Transverse colon (tissue), 4 donors: Measurements from ENCODE around the gene PLCXD3. TPM values are rescaled to one million over a fixed set of nuclear protein-coding genes. Genes with fewer than 3 reads are reported as not detected.

Source experiments
- DNase-seq: peaks from one replicate; pipeline ENCODE4 v3.0.0-alpha.2; 2019
- H3K27ac ChIP-seq, 4 donors: fragments of 200-600 bp; sonication (generic); 2 replicates each; pipeline ENCODE4 v1.5.1; 2016 to 2018; ENCODE audit warnings: inconsistent platforms in 4 of 4
- H3K27me3 ChIP-seq: fragments of 200-600 bp; sonication (generic); 2 replicates; pipeline ENCODE4 v1.5.1; 2017; ENCODE audit warnings: inconsistent platforms
- H3K36me3 ChIP-seq, 4 donors: fragments of 200-600 bp; sonication (generic); 2 replicates each; pipeline ENCODE4 v1.5.1; 2017 to 2019; ENCODE audit warnings: inconsistent platforms in 4 of 4
- H3K4me1 ChIP-seq, 4 donors: fragments of 200-600 bp; sonication (generic); 2 replicates each; pipeline ENCODE4 v1.5.1; 2017 to 2020; ENCODE audit warnings: inconsistent platforms in 4 of 4
- H3K4me3 ChIP-seq, 4 donors: fragments of 200-600 bp; sonication (generic); 1 replicate in 1 of 4; 2 replicates in 3 of 4; pipeline versions ENCODE4 v1.5.1 to v1.6.1; 2017 to 2019; ENCODE audit warnings: inconsistent platforms in 4 of 4
- H3K9me3 ChIP-seq, 2 donors: fragments of 200-600 bp; sonication (generic); 2 replicates each; pipeline ENCODE4 v1.5.1; 2017 to 2019; ENCODE audit warnings: inconsistent platforms in 2 of 2
- CTCF ChIP-seq, 5 experiments: fragments of 200-600 bp in 3 of 5; fragments of 450-650 bp in 2 of 5; sonication (generic) in 3 of 5; IDR thresholded peaks; 1 replicate in 2 of 5; 2 replicates in 3 of 5; pipeline ENCODE4 v1.5.1; 2016 to 2017; ENCODE audit warnings: antibody characterized with exemption in 5 of 5, inconsistent platforms in 3 of 5, mild to moderate bottlenecking in 2 of 5, moderate library complexity in 1 of 5
- EP300 ChIP-seq: sonication (generic); formaldehyde crosslinking; IDR thresholded peaks from one replicate; pipeline ENCODE4 v1.6.1; 2017; ENCODE audit warnings: antibody characterized with exemption, low read depth
- POLR2A ChIP-seq: fragments of 450-650 bp; IDR thresholded peaks from one replicate; pipeline ENCODE4 v1.6.1; 2016; ENCODE audit warnings: antibody characterized with exemption, mild to moderate bottlenecking, moderate library complexity
- POLR2AphosphoS5 ChIP-seq, 3 donors: sonication (generic); formaldehyde crosslinking; IDR thresholded peaks; one replicate each; pipeline ENCODE4 v1.6.1; 2016; ENCODE audit warnings: antibody characterized with exemption in 3 of 3
- WGBS, 2 donors: methylation state at CpG; one replicate each; pipeline ENCODE4 v1.1.5; 2018; ENCODE audit warnings: low coverage in 1 of 2; 5-methylcytosine and 5-hydroxymethylcytosine counted together
- in situ Hi-C, 4 donors: fragments of 200-750 bp; cut with MboI; loops; one replicate each; pipeline versions ENCODE4 v1.15.0 to v1.15.1; 2017; ENCODE audit warnings: low sequenced_read_pairs in 3 of 4, low pct_ligation_motif_present in 1 of 4, low pct_unique_long_range_greater_than_20kb in 1 of 4
- intact Hi-C: fragments of 100-400 bp; cut with DNase I; formaldehyde crosslinking; loops from one replicate; pipeline ENCODE4 v1.15.1; 2023; ENCODE audit warnings: low total_unique reads
- total RNA-seq, 4 donors: library from RNA; depleted of rRNA; stranded (reverse); fragments of >200 nt; gene quantifications; one replicate each; pipeline ENCODE4 v1.1.0, GENCODE V29; 2016

The PLCXD3 gene
- total RNA-seq, 4 donors from 2014 or later = 0.64 to 1.9 (median 0.68) TPM; not detected in 1

GRCh38 chr5:41281215-41281810 lies 229.1 kb downstream of the PLCXD3 start:
- H3K27me3 ChIP-seq = no peaks in the 10 kb centered on the region
- no peak overlapping the region for H3K27ac ChIP-seq
- no peaks in the 10 kb centered on the region for H3K9me3 ChIP-seq
- H3K36me3 ChIP-seq = no peaks in the 10 kb centered on the region
- WGBS, 2 donors = 17 to 27% methylated on average over 1 to 12 of the region's 12 CpGs
- DNase-seq = no peak
- no peaks in the 10 kb centered on the region for H3K4me1 ChIP-seq
- intact Hi-C loops = no loop called here
- in situ Hi-C loops = no loop called here
- no peak for TF ChIP-seq CTCF (IDR thresholded peaks at IDR 0.05)
- TF ChIP-seq POLR2A = no peak
- TF ChIP-seq EP300 = no peak
- no peak for TF ChIP-seq POLR2AphosphoS5 (IDR thresholded peaks at IDR 0.05)
- no peak overlapping the region for H3K4me3 ChIP-seq

GRCh38 chr5:41279040-41279439 lies 231.4 kb downstream of the PLCXD3 start:
- intact Hi-C loops (no loop called here), in situ Hi-C loops (no loop called here)
- Histone ChIP-seq H3K4me3 (no peak overlapping the region), H3K4me1 (no peaks in the 10 kb centered on the region), H3K9me3 (no peaks in the 10 kb centered on the region), H3K36me3 (no peaks in the 10 kb centered on the region), H3K27ac (no peak overlapping the region), H3K27me3 (no peaks in the 10 kb centered on the region)
- no peak for TF ChIP-seq POLR2AphosphoS5 (IDR thresholded peaks at IDR 0.05)
- no peak for TF ChIP-seq EP300
- TF ChIP-seq POLR2A = no peak
- TF ChIP-seq CTCF (IDR thresholded peaks at IDR 0.05) = no peak
- no peak for DNase-seq
- 64 to 79% methylated on average over 2 of the region's 2 CpGs for WGBS, 2 donors

- 71 to 73% methylated on average over 4 of the region's 4 CpGs for WGBS, 2 donors
- Histone ChIP-seq H3K9me3 (no peaks in the 10 kb centered on the region), H3K27ac (no peak overlapping the region), H3K4me1 (no peaks in the 10 kb centered on the region), H3K27me3 (no peaks in the 10 kb centered on the region), H3K36me3 (no peaks in the 10 kb centered on the region), H3K4me3 (no peak overlapping the region)
- in situ Hi-C loops = no loop called here
- no peak for DNase-seq
- intact Hi-C loops = no loop called here
- TF ChIP-seq CTCF (IDR thresholded peaks at IDR 0.05) = no peak
- TF ChIP-seq POLR2A = no peak
- TF ChIP-seq POLR2AphosphoS5 (IDR thresholded peaks at IDR 0.05) = no peak
- TF ChIP-seq EP300 = no peak
Observed at GRCh38 chr5:41277476-41278245, 232.7 kb downstream of the PLCXD3 start.

GRCh38 chr5:41275813-41276512 lies 234.4 kb downstream of the PLCXD3 start:
- in situ Hi-C loops = no loop called here

More at GRCh38 chr5:41275813-41276512, 234.4 kb downstream of the PLCXD3 start:
- no peak for DNase-seq
- Histone ChIP-seq H3K36me3 (no peaks in the 10 kb centered on the region), H3K27me3 (no peaks in the 10 kb centered on the region), H3K4me3 (no peak overlapping the region), H3K4me1 (no peaks in the 10 kb centered on the region), H3K27ac (no peak overlapping the region), H3K9me3 (no peaks in the 10 kb centered on the region)
- WGBS, 2 donors = 48 to 77% methylated on average over 8 of the region's 8 CpGs
- intact Hi-C loops = no loop called here
- TF ChIP-seq CTCF (IDR thresholded peaks at IDR 0.05) (no peak), POLR2AphosphoS5 (IDR thresholded peaks at IDR 0.05) (no peak), EP300 (no peak), POLR2A (no peak)
